Measurements from ENCODE around the gene COMT. TPM values are rescaled to one million over a fixed set of nuclear protein-coding genes. Genes with fewer than 3 reads are reported as not detected.

COMT gene
- total and polyA plus RNA-seq, 9 of the 15 experiments (the other 6 are each of a cell fraction or from before 2014, with no cell fraction given) = 12.5 to 351 (median 155) TPM

DNA sequence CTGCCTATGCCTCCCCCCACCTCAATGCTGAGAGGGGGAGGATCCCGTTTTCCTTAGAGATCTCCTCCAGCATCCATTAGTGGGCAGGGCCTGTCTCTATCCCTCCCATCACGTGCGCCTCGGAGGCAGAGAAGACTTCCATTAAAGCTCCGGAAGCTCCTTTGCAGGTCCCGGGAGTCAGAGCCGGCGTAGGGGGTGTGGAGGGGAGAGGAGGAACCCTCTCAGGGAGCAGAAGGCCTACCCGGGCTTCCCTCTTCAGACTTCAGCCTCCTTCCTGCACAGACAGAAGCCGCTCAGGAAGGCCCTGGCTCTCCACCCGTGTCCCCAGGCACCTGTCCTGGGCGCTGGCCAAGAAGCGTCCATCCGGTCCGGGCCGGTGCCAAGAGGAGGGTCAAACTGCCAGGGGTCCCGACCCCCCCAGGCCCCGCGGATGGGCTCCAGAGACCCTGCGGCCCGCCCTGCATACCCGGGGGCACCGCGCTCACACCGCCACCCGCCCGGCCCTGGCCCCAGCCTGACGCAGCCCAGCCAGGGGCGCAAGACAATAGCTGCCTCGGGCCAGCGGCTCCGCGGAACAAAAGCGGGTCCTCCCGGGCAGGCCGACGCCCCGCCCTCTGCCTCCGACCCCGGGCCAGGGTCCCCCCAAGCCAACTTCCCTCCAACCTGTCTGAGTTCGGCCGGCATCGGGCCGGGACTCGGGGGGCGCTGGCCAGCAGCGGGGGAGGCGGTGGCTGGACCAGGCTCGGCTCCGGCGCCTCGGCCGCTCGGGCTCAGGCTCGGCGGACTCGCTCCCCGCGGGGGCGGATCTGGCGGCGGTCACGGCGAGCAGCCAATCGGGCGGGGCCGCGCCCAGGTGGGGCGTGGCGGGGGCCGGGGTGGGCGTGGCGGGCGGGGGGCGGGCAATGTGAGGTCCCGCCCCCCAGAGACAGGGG, 45.1 kb downstream of the COMT start (continued):
- TF ChIP-seq CHD7 (IDR thresholded peaks at IDR 0.05; ENCODE audit: low read depth, low read length) = peak; percentile 44
- TF ChIP-seq PHF8 (IDR thresholded peaks at IDR 0.05; ENCODE audit: borderline replicate concordance, low read length) = peak; percentile 85; the same call in 1 of the 2 replicates
- peak; percentile 53 for TF ChIP-seq MYC (IDR thresholded peaks at IDR 0.05; ENCODE audit: low read depth, low read length)
- TF ChIP-seq MYC (CRISPR knock-in tag; IDR thresholded peaks at IDR 0.05; ENCODE audit: borderline replicate concordance, low read depth) = no peak
- TF ChIP-seq ESRRA (IDR thresholded peaks at IDR 0.05; ENCODE audit: borderline replicate concordance, low read depth) = peak; percentile 45
- peak; percentile 57; the same call in 1 of the 2 replicates for TF ChIP-seq SUPT5H (IDR thresholded peaks at IDR 0.05)
- TF ChIP-seq EHMT2 (IDR thresholded peaks at IDR 0.05) = no peak
- 0 out of 2 replicates have a peak, but pooled peaks have one; percentile 65 for TF ChIP-seq ZNF76 (CRISPR knock-in tag; IDR thresholded peaks at IDR 0.05; ENCODE audit: borderline replicate concordance)
- no peak for TF ChIP-seq SIX5 (IDR thresholded peaks at IDR 0.05; ENCODE audit: borderline replicate concordance in 1 of 2, insufficient read depth in 1 of 2, low read depth in 1 of 2, low read length in 2 of 2)
- peak; percentile 58 to 70 for TF ChIP-seq NRF1 (conservative IDR thresholded peaks at IDR 0.05 in 1 of 2, IDR thresholded peaks at IDR 0.05 in 1 of 2)
- TF ChIP-seq, protein P1, sequence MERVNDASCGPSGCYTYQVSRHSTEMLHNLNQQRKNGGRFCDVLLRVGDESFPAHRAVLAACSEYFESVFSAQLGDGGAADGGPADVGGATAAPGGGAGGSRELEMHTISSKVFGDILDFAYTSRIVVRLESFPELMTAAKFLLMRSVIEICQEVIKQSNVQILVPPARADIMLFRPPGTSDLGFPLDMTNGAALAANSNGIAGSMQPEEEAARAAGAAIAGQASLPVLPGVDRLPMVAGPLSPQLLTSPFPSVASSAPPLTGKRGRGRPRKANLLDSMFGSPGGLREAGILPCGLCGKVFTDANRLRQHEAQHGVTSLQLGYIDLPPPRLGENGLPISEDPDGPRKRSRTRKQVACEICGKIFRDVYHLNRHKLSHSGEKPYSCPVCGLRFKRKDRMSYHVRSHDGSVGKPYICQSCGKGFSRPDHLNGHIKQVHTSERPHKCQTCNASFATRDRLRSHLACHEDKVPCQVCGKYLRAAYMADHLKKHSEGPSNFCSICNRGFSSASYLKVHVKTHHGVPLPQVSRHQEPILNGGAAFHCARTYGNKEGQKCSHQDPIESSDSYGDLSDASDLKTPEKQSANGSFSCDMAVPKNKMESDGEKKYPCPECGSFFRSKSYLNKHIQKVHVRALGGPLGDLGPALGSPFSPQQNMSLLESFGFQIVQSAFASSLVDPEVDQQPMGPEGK (CRISPR knock-in tag; IDR thresholded peaks at IDR 0.05; ENCODE audit: borderline replicate concordance) = 0 out of 2 replicates have a peak, but pooled peaks have one; percentile 78
- no peak for TF ChIP-seq DLX4 (CRISPR knock-in tag; IDR thresholded peaks at IDR 0.05)
